GM18508 (cell line): Measurements from ENCODE around the gene RAB3IL1.
"Not testable (repeated sequence)": the region's sequence is repeated elsewhere in the genome, so short reads cannot be mapped to it uniquely, and the experiment has no call there.

Experiments
- ATAC-seq: cut with Tn5 transposase; IDR thresholded peaks from one replicate; pipeline ENCODE4 v1.9.1; 2021; ENCODE audit warnings: moderate number of reproducible peaks; ENCODE audit not compliant: insufficient read depth, unreplicated experiment

RAB3IL1 gene

GRCh38 chr11:61888590-61888989 is 28.8 kb downstream of the RAB3IL1 start:
- ATAC-seq = no peak

GRCh38 chr11:61887839-61888494 is 29.4 kb downstream of the RAB3IL1 start:
- ATAC-seq = no peak

- ATAC-seq = no peak
Measured at GRCh38 chr11:61886643-61887042, 30.7 kb downstream of the RAB3IL1 start.

GRCh38 chr11:61885784-61886580 is 31.4 kb downstream of the RAB3IL1 start:
- ATAC-seq = no peak

- ATAC-seq = no peak
Measured at GRCh38 chr11:61885166-61885778, 32.1 kb downstream of the RAB3IL1 start.

- no peak for ATAC-seq
Measured at GRCh38 chr11:61883947-61884346, 33.4 kb downstream of the RAB3IL1 start.

GRCh38 chr11:61883327-61883726 is 34.0 kb downstream of the RAB3IL1 start:
- no peak for ATAC-seq

- ATAC-seq = no peak
Measured at GRCh38 chr11:61882879-61883278, 34.5 kb downstream of the RAB3IL1 start.

GRCh38 chr11:61882267-61882666 is 35.1 kb downstream of the RAB3IL1 start:
- not testable (repeated sequence) for ATAC-seq

- no peak for ATAC-seq
Measured at GRCh38 chr11:61881397-61881796, 36.0 kb downstream of the RAB3IL1 start.

GRCh38 chr11:61880454-61880853 is 36.9 kb downstream of the RAB3IL1 start:
- ATAC-seq = no peak

GRCh38 chr11:61880031-61880430 is 37.3 kb downstream of the RAB3IL1 start:
- ATAC-seq = no peak

- no peak for ATAC-seq
Measured at GRCh38 chr11:61879152-61879551, 38.2 kb downstream of the RAB3IL1 start.

- no peak for ATAC-seq
Measured at GRCh38 chr11:61875698-61876097, 41.7 kb downstream of the RAB3IL1 start.

GRCh38 chr11:61874853-61875252 is 42.5 kb downstream of the RAB3IL1 start:
- no peak for ATAC-seq

GRCh38 chr11:61874377-61874809 is 43.0 kb downstream of the RAB3IL1 start:
- no peak for ATAC-seq

- no peak for ATAC-seq
Measured at GRCh38 chr11:61873588-61874376, 43.6 kb downstream of the RAB3IL1 start.

- ATAC-seq = no peak
Measured at GRCh38 chr11:61872935-61873565, 44.3 kb downstream of the RAB3IL1 start.

GRCh38 chr11:61871158-61871597 is 46.2 kb downstream of the RAB3IL1 start:
- no peak for ATAC-seq

- no peak for ATAC-seq
Measured at GRCh38 chr11:61870541-61871031, 46.8 kb downstream of the RAB3IL1 start.
